ENCODE data around the gene DISP1.

The DISP1 gene

GRCh38 chr1:222814536-222815439 is at the start of gene DISP1:
TSS of gene DISP1 (plus strand) at chr1:222815039. CDS start at chr1:222942824, 127,785 bp downstream.
- peak; percentile 44 to 54 for DNase-seq (ENCODE audit: low read depth in 1 of 2, low spot score in 1 of 2)

DNA sequence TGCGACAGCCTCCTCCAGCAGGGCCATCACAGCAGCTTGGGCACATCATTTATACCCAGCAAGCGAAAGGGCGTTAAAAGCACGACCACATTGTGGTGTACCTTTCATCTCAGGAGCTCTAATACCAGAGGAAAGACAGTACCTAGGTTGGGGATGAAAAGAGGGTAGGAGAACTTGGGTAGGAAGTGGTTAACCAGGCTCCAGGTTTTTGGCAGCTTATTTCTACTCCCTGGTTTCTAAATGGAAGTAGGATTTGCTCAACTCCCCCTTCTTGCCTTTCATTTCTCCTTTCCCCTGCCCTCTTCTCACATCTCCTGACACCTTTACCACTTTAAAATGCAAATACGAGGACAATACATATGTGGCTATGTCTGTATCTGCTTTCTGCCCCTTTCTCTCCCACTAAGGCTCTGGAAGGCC is 47.7 kb upstream of the DISP1 start:
- no peak for DNase-seq (ENCODE audit: low read depth in 1 of 2, low spot score in 1 of 2)

DNA sequence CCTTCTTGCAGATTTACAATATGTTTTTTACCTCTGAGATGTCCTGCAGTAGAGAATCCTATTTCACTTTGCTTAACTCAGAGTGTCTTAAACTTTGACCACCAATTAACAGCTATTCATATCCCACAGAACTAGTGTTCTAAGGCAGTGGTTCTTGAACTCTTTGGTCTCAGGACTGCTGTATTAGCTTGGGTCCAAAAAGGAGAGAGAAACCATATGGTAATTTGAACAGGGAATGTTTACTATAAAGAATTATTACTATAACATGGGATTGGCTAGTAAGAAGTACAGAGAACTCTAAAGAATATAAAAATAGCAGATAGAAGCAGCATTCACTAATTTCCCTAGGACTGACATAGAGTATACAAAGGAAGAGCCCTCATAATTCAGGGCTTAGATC is 46.2 kb upstream of the DISP1 start:
- no peak for DNase-seq (ENCODE audit: low read depth in 1 of 2, low spot score in 1 of 2)

DNA sequence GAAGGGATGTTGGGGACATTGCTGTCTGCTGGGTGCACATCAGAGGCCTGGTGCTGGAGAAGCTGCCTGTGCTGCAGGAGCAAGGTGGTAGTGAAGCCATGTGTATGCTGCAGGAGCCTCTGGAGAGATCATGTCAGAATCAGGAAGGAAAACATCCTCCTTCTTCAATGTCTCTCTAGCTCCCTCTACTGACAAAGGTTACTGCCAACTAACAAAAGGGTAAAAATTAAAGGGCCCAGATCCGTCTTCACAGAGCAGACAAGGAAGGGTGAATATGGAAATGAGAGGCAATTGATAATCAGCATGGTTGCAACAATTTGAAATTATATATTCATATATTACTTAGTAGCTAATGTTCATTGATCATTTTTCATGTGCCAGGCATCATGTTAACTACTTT is 45.7 kb upstream of the DISP1 start:
- no peak for DNase-seq (ENCODE audit: low read depth in 1 of 2, low spot score in 1 of 2)

- no peak for DNase-seq (ENCODE audit: low read depth in 1 of 2, low spot score in 1 of 2)
Measured at GRCh38 chr1:222769971-222770620, 44.7 kb upstream of the DISP1 start.

GRCh38 chr1:222772996-222773379 is 41.9 kb upstream of the DISP1 start:
- no peak for DNase-seq (ENCODE audit: low read depth in 1 of 2, low spot score in 1 of 2)

DNA sequence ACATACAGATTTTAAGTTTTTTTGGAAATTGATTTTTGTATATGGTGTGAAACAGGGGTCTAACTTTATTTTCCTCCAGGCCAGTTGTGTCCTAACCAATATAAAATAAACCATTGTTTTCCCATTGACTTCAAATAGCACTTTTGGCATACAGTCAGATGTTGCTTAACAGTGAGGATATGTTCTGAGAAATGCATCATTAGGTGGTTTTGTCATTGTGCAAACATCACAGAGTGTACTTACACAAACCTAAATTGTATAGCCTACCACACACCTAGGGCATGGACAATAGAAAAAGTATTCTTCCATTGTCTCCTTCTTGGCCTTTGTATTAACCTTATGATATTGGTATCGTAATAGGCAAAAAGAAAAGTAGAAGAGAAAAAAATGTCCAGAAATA is 37.4 kb upstream of the DISP1 start:
- no peak for DNase-seq (ENCODE audit: low read depth in 1 of 2, low spot score in 1 of 2)

DNA sequence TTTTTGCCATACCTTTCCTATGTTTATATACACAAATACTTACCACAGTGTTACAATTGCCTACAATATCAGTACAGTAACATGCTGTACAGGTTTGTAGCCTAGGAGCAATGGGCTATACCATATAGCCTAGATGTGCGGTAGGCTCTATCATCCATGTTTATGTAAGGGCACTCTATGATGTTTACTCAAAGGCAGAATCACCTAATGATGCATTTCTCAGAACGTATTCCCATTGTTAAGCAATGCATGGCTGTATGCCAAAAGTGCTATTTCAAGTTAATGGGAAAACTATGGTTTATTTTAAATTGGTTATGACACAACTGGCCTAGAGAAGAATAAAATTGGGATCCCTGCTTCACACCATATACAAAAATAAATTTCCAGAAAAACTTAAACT is 36.9 kb upstream of the DISP1 start:
- DNase-seq (ENCODE audit: low read depth in 1 of 2, low spot score in 1 of 2) = no peak

DNA sequence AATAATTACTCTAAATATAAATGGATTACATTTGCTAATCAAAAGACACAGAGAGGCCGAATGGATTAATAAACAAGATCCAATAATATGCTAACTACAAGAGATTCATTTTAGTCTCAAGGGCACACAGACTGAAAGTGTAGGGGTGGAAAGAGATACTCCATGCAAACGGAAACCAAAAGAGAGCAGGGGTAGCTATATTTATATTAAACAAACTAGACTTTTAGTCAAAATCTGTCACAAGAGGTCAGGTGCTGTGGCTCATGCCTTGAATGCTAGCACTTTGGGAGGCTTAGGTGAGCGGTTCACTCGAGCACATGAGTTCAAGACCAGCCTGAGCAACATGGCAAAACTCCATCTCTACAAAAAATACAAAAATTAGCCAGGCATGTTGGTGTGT is 33.6 kb upstream of the DISP1 start:
- DNase-seq (ENCODE audit: low read depth in 1 of 2, low spot score in 1 of 2) = no peak

GRCh38 chr1:222783051-222783450 is 31.8 kb upstream of the DISP1 start:
- no peak for DNase-seq (ENCODE audit: low read depth in 1 of 2, low spot score in 1 of 2)

DNA sequence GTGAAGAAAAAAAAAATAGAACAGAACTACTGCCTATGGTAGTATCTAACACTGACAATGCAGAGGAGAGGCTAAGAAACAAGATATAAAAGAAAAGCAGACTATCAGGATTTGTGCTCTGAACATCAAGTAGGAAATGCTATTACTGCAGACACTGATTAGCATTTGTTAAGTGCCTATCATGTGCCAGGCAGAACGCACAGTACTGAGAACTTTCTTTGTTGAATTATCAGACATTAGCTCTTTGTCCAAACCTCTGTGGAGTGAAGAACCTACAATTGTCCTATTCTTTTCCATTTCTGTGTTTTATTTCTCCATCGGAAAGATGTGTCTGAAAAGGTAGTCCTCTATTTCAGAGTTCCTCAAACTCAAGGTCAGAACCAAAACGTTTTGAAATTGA is 30.5 kb upstream of the DISP1 start:
- no peak for DNase-seq (ENCODE audit: low read depth in 1 of 2, low spot score in 1 of 2)

GRCh38 chr1:222784916-222785315 is 29.9 kb upstream of the DISP1 start:
- DNase-seq (ENCODE audit: low read depth in 1 of 2, low spot score in 1 of 2) = no peak

GRCh38 chr1:222785529-222785928 is 29.3 kb upstream of the DISP1 start:
- DNase-seq (ENCODE audit: low read depth in 1 of 2, low spot score in 1 of 2) = no peak

- DNase-seq (ENCODE audit: low read depth in 1 of 2, low spot score in 1 of 2) = no peak
Measured at GRCh38 chr1:222786121-222786520, 28.7 kb upstream of the DISP1 start.

DNA sequence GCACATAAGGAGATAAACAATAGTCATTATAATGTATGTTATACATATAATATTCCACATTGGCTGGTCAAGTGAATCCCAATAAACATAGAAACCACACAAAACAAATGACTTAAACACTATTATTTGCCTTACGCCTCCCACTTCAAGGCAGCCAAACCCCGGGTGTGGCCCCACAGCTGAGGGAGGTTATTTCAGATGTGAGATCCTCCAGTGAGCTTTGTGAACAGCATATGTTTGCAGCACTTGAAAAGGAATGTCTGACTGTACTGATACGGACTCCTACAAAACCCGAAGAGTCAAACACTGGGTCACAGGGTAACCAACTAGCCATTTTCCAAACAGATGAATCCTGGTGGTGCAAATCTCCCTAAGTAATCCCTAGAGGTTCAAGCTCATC is 27.1 kb upstream of the DISP1 start:
- DNase-seq (ENCODE audit: low read depth in 1 of 2, low spot score in 1 of 2) = no peak

- no peak for DNase-seq (ENCODE audit: low read depth in 1 of 2, low spot score in 1 of 2)
Measured at GRCh38 chr1:222788402-222789156, 26.3 kb upstream of the DISP1 start.

DNA sequence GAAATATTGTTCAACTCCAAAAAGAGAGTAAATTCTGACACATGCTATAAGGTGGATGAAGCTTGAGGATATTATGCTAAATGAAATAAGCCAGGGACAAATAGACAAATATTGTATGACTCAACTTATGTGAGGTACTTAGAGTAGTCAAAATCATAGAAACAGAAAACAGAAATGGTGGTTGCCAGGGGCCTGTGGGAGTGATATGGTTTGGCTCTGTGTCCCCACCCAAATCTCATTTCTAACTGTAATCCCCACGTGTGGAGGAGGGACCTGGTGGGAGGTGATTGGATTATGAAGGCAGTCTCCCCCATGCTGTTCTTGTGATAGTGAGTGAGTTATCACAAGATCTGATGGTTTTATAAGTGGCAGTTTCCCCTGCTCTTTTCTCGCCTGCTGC is 24.7 kb upstream of the DISP1 start:
- DNase-seq (ENCODE audit: low read depth in 1 of 2, low spot score in 1 of 2) = no peak

DNA sequence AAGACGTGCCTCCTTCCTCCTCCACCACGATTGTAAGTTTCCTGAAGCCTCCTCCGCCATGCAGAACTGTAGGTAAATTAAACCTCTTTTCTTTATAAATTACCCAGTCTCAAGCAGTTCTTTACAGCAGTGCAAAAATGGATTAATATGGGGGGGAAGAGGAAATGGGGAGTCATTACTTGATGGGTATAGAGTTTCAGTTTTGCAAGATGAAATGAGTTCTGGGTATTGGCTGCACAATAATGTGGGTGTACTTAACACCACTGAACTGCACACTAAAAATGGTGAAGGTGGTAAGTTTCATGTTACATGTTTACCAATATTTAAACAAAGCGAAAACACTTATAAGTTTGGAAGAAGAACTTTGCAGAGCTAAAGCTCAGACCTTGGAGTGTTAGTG is 24.3 kb upstream of the DISP1 start:
- no peak for DNase-seq (ENCODE audit: low read depth in 1 of 2, low spot score in 1 of 2)

DNA sequence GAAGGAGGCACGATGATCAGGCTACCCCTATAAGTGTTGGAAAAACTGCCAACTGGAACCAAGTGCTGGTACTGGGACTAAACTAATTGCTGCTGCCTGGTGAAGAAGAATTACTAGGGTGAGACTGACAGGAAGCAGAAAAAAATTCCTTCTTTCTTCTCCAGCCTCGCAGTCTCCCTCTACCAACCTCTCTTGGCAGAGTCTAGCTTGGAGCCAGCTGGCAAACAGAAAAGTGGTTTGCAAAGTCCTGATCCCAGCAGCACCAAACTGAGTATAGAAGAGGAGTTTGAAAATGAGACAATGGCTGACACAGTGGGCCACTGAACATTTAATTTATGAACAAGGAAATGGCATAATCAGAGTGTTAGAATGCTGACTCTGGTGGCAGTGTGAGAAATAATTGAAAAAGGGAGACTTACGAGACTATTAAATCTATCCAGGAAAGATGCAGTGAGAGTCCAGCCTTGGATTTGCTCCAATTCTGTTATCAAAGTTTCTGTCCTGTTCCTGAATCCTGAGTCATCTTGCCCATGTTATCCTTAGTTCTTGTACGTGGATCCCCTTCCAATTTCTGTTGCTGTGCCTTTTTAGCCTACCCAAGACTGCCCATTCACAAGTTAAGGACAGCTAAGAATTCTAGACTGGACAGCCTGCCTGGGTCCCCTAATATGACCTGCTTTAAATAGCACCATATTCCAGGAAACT is 23.7 kb upstream of the DISP1 start:
- DNase-seq (ENCODE audit: low read depth in 1 of 2, low spot score in 1 of 2) = no peak

GRCh38 chr1:222792744-222793143 is 22.1 kb upstream of the DISP1 start:
- DNase-seq (ENCODE audit: low read depth in 1 of 2, low spot score in 1 of 2) = no peak
